Panc1 (cell line): ENCODE data around the gene NHS. TPM values are rescaled to one million over a fixed set of nuclear protein-coding genes. Genes with fewer than 3 reads are reported as not detected.

Experiments used
- ATAC-seq: fragments of 200-7000 bp; cut with Tn5 transposase; 2 replicates; pipeline ENCODE4 v1.9.1; 2020; ENCODE audit warnings: mild to moderate bottlenecking, moderate library complexity
- BruUV-seq: library from RNA; stranded (reverse); fragments of 400-500 nt; replicated peaks from 2 replicates; lab custom pipeline; 2021; lab: Mats Ljungman, UMichigan
- CTCF ChIA-PET: fragments of 300-600 bp; sonication (Branson Sonifier 250); formaldehyde crosslinking; loops from one replicate; lab custom pipeline; 2022; ENCODE audit warnings: antibody characterized with exemption; lab: Charles Lee
- POLR2A ChIA-PET: fragments of 300-600 bp; sonication (Branson Sonifier 250); formaldehyde crosslinking; loops from one replicate; lab custom pipeline; 2022; ENCODE audit warnings: antibody characterized with exemption; lab: Charles Lee
- DNase-seq: peaks from one replicate; pipeline ENCODE4 v3.0.0-alpha.2; 2010; ENCODE audit warnings: low read depth, low spot score
- H3K27ac ChIP-seq: 2 replicates; pipeline ENCODE4 v1.5.1; 2011; ENCODE audit warnings: mild to moderate bottlenecking, low read length, inconsistent platforms
- H3K27me3 ChIP-seq: fragments of 200-500 bp; sonication (Bioruptor generic); 2 replicates; pipeline ENCODE4 v1.6.0; 2014; ENCODE audit warnings: low read length, inconsistent platforms; ENCODE audit not compliant: control insufficient read depth, insufficient read depth
- H3K36me3 ChIP-seq: fragments of 200-500 bp; sonication (Bioruptor generic); 2 replicates; pipeline ENCODE4 v1.5.1; 2014; ENCODE audit warnings: inconsistent platforms, mild to moderate bottlenecking, low read length, moderate library complexity; ENCODE audit not compliant: control insufficient read depth, insufficient read depth
- H3K4me1 ChIP-seq: 2 replicates; pipeline ENCODE4 v1.5.1; 2011; ENCODE audit warnings: inconsistent platforms, mild to moderate bottlenecking, low read length, moderate library complexity; ENCODE audit not compliant: control insufficient read depth, insufficient read depth
- H3K4me3 ChIP-seq, 2 experiments: 2 replicates each; pipeline ENCODE4 v1.5.1; 2011 to 2012; ENCODE audit warnings: low read depth in 2 of 2, low read length in 2 of 2, mild to moderate bottlenecking in 2 of 2, inconsistent platforms in 1 of 2, moderate library complexity in 1 of 2
- H3K9me3 ChIP-seq: fragments of 200-500 bp; sonication (Bioruptor generic); 2 replicates; pipeline ENCODE4 v1.5.1; 2014; ENCODE audit warnings: low read depth, mild to moderate bottlenecking, inconsistent platforms, low read length, moderate library complexity; ENCODE audit not compliant: control insufficient read depth, insufficient read depth
- POLR2AphosphoS5 ChIP-seq: IDR thresholded peaks from 2 replicates; pipeline ENCODE4 v1.6.1; 2012; ENCODE audit warnings: mild to moderate bottlenecking, low read depth, low read length, moderate library complexity
- SIN3A ChIP-seq: IDR thresholded peaks from 2 replicates; pipeline ENCODE4 v1.6.1; 2012; ENCODE audit warnings: low read depth, mild to moderate bottlenecking, low read length, moderate library complexity, borderline replicate concordance; ENCODE audit not compliant: insufficient read depth
- TCF7L2 ChIP-seq: IDR thresholded peaks from 2 replicates; pipeline ENCODE4 v1.6.1; 2011; ENCODE audit warnings: mild to moderate bottlenecking, low read depth, low read length, inconsistent platforms
- in situ Hi-C: cut with HindIII; loops from 2 replicates; pipeline ENCODE4 v1.10.0; 2016; ENCODE audit warnings: low sequenced_read_pairs, low pct_unique_long_range_greater_than_20kb
- intact Hi-C: fragments of 100-400 bp; cut with micrococcal nuclease; formaldehyde crosslinking; loops from one replicate; pipeline ENCODE4 v1.10.0; 2022; ENCODE audit not compliant: unreplicated experiment
- total RNA-seq: library from RNA; stranded (reverse); gene quantifications from one replicate; pipeline ENCODE4 v1.2.1, GENCODE V29; 2021; ENCODE audit not compliant: unreplicated experiment
- TF ChIP-seq, protein P1 (sequence below), 2 experiments: IDR thresholded peaks; 2 replicates each; pipeline ENCODE4 v1.6.1; 2011 to 2012; ENCODE audit warnings: low read depth in 2 of 2, control low read depth in 1 of 2, low read length in 1 of 2, mild to moderate bottlenecking in 1 of 2, moderate library complexity in 1 of 2; ENCODE audit not compliant: insufficient read depth in 1 of 2
- TF ChIP-seq, protein P2 (sequence below): fragments of 450-650 bp; IDR thresholded peaks from 2 replicates; pipeline ENCODE4 v1.5.1; 2017; ENCODE audit warnings: mild to moderate bottlenecking

The NHS gene
- total RNA-seq, 1 experiment from 2014 or later: 0.80 TPM

DNA sequence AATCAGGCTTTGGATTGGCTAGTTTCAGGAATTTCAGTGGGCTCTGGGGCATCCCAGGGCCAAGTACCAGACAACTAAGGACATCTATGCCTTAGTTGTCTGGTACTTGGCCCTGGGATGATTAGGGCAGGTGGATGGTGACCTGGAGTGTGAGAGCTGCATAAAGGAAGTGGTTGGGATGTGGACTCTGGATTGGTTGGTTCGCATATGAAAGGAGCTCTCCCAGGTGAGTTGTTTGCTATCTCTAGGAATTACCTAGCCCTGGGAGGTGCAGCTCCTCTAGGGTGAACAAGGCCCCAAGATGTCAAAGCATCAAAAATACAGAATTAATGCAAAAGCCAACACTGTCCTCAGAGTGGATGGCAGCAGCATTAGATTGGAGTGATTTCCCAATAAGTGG lies 109.6 kb downstream of the NHS start:
- intact Hi-C loops: no loop called here
- no peak for ATAC-seq

GRCh38 chrX:17485391-17485790 lies 110.4 kb downstream of the NHS start:
- POLR2A ChIA-PET: no interaction called here
- no peak for ATAC-seq
- Histone ChIP-seq H3K4me1 (no peaks in the 10 kb centered on the region), H3K36me3 (no peaks in the 10 kb centered on the region), H3K27me3 (no peaks in the 10 kb centered on the region), H3K4me3 (no peak overlapping the region), H3K27ac (no peak overlapping the region), H3K9me3 (no peaks in the 10 kb centered on the region)
- CTCF ChIA-PET: no interaction called here
- TF ChIP-seq, protein P1, sequence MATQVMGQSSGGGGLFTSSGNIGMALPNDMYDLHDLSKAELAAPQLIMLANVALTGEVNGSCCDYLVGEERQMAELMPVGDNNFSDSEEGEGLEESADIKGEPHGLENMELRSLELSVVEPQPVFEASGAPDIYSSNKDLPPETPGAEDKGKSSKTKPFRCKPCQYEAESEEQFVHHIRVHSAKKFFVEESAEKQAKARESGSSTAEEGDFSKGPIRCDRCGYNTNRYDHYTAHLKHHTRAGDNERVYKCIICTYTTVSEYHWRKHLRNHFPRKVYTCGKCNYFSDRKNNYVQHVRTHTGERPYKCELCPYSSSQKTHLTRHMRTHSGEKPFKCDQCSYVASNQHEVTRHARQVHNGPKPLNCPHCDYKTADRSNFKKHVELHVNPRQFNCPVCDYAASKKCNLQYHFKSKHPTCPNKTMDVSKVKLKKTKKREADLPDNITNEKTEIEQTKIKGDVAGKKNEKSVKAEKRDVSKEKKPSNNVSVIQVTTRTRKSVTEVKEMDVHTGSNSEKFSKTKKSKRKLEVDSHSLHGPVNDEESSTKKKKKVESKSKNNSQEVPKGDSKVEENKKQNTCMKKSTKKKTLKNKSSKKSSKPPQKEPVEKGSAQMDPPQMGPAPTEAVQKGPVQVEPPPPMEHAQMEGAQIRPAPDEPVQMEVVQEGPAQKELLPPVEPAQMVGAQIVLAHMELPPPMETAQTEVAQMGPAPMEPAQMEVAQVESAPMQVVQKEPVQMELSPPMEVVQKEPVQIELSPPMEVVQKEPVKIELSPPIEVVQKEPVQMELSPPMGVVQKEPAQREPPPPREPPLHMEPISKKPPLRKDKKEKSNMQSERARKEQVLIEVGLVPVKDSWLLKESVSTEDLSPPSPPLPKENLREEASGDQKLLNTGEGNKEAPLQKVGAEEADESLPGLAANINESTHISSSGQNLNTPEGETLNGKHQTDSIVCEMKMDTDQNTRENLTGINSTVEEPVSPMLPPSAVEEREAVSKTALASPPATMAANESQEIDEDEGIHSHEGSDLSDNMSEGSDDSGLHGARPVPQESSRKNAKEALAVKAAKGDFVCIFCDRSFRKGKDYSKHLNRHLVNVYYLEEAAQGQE (IDR thresholded peaks at IDR 0.05; ENCODE audit: insufficient read depth in 1 of 2, low read depth in 2 of 2, low read length in 1 of 2): no peak
- TF ChIP-seq TCF7L2: no peak
- TF ChIP-seq, protein P2, sequence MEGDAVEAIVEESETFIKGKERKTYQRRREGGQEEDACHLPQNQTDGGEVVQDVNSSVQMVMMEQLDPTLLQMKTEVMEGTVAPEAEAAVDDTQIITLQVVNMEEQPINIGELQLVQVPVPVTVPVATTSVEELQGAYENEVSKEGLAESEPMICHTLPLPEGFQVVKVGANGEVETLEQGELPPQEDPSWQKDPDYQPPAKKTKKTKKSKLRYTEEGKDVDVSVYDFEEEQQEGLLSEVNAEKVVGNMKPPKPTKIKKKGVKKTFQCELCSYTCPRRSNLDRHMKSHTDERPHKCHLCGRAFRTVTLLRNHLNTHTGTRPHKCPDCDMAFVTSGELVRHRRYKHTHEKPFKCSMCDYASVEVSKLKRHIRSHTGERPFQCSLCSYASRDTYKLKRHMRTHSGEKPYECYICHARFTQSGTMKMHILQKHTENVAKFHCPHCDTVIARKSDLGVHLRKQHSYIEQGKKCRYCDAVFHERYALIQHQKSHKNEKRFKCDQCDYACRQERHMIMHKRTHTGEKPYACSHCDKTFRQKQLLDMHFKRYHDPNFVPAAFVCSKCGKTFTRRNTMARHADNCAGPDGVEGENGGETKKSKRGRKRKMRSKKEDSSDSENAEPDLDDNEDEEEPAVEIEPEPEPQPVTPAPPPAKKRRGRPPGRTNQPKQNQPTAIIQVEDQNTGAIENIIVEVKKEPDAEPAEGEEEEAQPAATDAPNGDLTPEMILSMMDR: no peak
- no peak for TF ChIP-seq POLR2AphosphoS5
- TF ChIP-seq SIN3A: no peak
- no TSS peak for BruUV-seq
- in situ Hi-C loops (no loop called here), intact Hi-C loops (no loop called here)
- no peak for DNase-seq

More for the DNA sequence above, 109.6 kb downstream of the NHS start:
- Histone ChIP-seq H3K36me3 (no peaks in the 10 kb centered on the region), H3K27me3 (no peaks in the 10 kb centered on the region), H3K9me3 (no peaks in the 10 kb centered on the region), H3K4me1 (no peaks in the 10 kb centered on the region), H3K4me3 (no peak overlapping the region), H3K27ac (no peak overlapping the region)
- in situ Hi-C loops: no loop called here
- ChIA-PET CTCF (no interaction called here), POLR2A (no interaction called here)
- TF ChIP-seq, protein P1 (IDR thresholded peaks at IDR 0.05; ENCODE audit: insufficient read depth in 1 of 2, low read depth in 2 of 2, low read length in 1 of 2): no peak
- TF ChIP-seq, protein P2: no peak
- no peak for TF ChIP-seq TCF7L2
- no peak for TF ChIP-seq POLR2AphosphoS5
- TF ChIP-seq SIN3A: no peak
- no peak for DNase-seq
- BruUV-seq: no TSS peak
